Measurements from ENCODE around the gene CAPN5. TPM values are rescaled to one million over a fixed set of nuclear protein-coding genes. Genes with fewer than 3 reads are reported as not detected.

Gene CAPN5
- total RNA-seq, 1 donor from 2014 or later, result 15.0 TPM

DNA sequence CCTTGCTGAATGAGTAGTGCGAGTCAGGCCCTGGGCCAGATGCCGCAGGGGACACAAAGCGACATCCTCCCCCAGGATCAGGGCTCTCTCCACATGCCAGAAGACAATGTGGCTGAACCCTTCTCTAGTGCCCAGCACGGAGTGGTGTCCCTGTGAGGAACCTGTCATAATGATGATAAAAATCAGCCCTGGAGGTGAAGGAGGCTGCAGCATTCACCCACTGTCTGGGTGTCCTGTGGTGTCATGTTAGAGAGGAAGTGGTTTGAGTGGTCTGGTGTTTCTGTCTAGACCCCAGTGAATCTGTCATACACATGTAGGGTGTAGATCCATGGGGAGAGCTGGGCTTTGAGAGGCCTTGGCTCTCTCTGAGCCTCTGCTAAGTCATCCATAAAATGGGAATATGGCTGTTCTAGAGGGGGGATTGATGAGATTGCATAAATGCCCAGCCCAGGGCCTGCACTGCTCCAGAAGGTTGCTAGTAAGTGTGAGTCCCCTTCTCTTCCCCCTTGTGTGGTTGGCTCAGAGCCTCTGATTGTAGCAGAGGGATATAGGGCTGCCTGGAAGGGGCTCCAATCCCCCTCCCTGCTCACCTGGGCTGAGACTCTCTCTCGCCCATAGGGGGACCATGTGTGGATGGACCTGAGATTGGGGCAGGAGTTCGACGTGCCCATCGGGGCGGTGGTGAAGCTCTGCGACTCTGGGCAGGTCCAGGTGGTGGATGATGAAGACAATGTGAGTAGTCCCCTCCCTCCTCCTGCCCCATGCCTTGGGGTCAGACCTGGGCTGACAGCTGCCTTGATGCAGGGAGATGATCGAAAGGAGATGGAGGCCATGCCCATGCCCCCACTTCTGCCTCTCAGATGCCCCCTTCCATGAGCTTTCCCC lies 75.6 kb downstream of the CAPN5 start:
- Histone ChIP-seq H3K4me1 (peaks cover 21% of the 10 kb centered on the region), H3K27me3 (no peaks in the 10 kb centered on the region), H3K9me3 (no peaks in the 10 kb centered on the region), H3K27ac (no peak overlapping the region), H3K36me3 (no peaks in the 10 kb centered on the region), H3K4me3 (no peak overlapping the region)
- TF ChIP-seq POLR2AphosphoS5 (IDR thresholded peaks at IDR 0.05; ENCODE audit: insufficient read depth in 1 of 2, low read depth in 1 of 2), result no peak
- TF ChIP-seq POLR2A (IDR thresholded peaks at IDR 0.05), result no peak
- TF ChIP-seq, protein P1, sequence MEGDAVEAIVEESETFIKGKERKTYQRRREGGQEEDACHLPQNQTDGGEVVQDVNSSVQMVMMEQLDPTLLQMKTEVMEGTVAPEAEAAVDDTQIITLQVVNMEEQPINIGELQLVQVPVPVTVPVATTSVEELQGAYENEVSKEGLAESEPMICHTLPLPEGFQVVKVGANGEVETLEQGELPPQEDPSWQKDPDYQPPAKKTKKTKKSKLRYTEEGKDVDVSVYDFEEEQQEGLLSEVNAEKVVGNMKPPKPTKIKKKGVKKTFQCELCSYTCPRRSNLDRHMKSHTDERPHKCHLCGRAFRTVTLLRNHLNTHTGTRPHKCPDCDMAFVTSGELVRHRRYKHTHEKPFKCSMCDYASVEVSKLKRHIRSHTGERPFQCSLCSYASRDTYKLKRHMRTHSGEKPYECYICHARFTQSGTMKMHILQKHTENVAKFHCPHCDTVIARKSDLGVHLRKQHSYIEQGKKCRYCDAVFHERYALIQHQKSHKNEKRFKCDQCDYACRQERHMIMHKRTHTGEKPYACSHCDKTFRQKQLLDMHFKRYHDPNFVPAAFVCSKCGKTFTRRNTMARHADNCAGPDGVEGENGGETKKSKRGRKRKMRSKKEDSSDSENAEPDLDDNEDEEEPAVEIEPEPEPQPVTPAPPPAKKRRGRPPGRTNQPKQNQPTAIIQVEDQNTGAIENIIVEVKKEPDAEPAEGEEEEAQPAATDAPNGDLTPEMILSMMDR (IDR thresholded peaks at IDR 0.05), result no peak
- no peak for DNase-seq (ENCODE audit: extremely low spot score in 2 of 2)
- intact Hi-C loops (cut with DNase I), result no loop called here

DNA sequence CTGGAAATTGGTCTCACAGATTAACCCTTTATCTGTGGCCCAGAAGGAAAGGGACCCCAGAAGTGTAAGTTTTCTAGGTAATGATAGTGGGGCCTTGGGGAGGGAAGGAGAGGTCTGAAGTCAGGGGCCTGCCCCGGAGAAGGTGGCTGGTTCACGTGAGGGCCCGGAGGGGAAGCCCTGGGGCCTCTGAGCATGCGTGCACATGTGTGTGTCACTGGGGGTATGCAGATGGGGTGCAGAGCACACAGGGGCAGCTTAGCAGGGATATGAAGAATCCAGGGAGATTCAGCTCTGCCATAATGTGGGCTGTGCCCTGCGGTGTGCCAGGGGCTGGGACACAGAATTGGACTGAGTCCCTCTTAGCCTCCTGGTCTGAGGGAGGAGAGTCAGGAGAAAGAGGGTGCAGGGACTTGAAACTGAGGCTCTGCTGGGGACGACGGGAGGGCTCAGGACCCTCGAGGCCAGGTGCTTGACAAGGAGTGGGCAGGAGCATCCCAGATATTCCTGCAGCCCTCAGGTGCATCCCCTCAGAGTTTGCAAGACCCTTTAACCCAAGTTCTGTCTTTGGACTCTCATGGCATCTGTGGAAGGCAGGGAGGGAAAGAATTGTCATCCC lies 76.7 kb downstream of the CAPN5 start:
- no peaks in the 10 kb centered on the region for H3K27me3 ChIP-seq
- intact Hi-C loops (cut with DNase I), result no loop called here
- DNase-seq (ENCODE audit: extremely low spot score in 2 of 2), result no peak
- TF ChIP-seq, protein P1 (IDR thresholded peaks at IDR 0.05), result no peak
- TF ChIP-seq POLR2AphosphoS5 (IDR thresholded peaks at IDR 0.05; ENCODE audit: insufficient read depth in 1 of 2, low read depth in 1 of 2) (no peak), POLR2A (IDR thresholded peaks at IDR 0.05) (no peak)
- H3K4me1 ChIP-seq, result peaks cover 16% of the 10 kb centered on the region
- H3K27ac ChIP-seq, result no peak overlapping the region
- H3K36me3 ChIP-seq, result no peaks in the 10 kb centered on the region
- H3K4me3 ChIP-seq, result no peak overlapping the region
- H3K9me3 ChIP-seq, result no peaks in the 10 kb centered on the region

DNA sequence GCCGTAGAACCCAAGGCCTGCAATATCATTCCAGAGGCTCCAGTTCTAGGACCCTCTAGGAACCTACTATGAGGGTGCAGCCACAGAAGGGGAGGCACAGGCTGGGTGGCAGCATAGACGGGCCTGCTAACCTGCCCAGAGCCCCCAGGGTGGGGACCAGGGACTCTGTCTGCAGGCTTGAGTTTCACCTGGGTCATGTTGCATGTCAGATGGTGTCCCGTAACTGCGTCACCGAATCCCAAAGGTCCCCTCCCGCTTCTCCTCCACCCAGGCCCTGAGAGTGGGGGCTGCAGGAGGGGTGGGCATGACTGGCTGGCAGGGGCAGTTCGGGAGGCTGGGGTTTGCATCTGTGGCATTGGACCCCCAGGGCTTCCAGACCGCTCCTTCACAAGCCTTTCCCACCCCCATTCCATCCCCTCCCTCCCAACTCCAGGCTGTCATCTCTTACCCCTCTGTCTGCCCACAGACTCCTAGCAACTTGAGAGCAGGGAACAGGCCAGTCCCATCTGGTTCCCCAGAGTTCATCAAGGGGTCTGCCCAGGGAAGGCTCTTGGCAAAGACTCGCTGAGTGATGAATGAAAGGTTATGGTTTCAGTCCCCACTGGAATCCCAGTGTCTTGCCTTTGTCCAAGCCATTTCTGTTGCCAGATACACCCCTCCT lies 77.6 kb downstream of the CAPN5 start:
- Histone ChIP-seq H3K4me1 (peaks cover 16% of the 10 kb centered on the region), H3K9me3 (no peaks in the 10 kb centered on the region), H3K27ac (no peak overlapping the region), H3K4me3 (no peak overlapping the region), H3K27me3 (no peaks in the 10 kb centered on the region), H3K36me3 (no peaks in the 10 kb centered on the region)
- DNase-seq (ENCODE audit: extremely low spot score in 2 of 2), result no peak
- intact Hi-C loops (cut with DNase I), result no loop called here
- TF ChIP-seq, protein P1 (IDR thresholded peaks at IDR 0.05), result no peak
- TF ChIP-seq POLR2A (IDR thresholded peaks at IDR 0.05), result no peak
- TF ChIP-seq POLR2AphosphoS5 (IDR thresholded peaks at IDR 0.05; ENCODE audit: insufficient read depth in 1 of 2, low read depth in 1 of 2), result no peak

GRCh38 chr11:77144857-77145428 lies 78.2 kb downstream of the CAPN5 start:
- Histone ChIP-seq H3K27ac (no peak overlapping the region), H3K36me3 (no peaks in the 10 kb centered on the region), H3K9me3 (no peaks in the 10 kb centered on the region), H3K4me1 (peaks cover 10% of the 10 kb centered on the region), H3K27me3 (no peaks in the 10 kb centered on the region), H3K4me3 (no peak overlapping the region)
- intact Hi-C loops (cut with DNase I), result no loop called here
- no peak for TF ChIP-seq POLR2A (IDR thresholded peaks at IDR 0.05)
- TF ChIP-seq, protein P1 (IDR thresholded peaks at IDR 0.05), result no peak
- no peak for TF ChIP-seq POLR2AphosphoS5 (IDR thresholded peaks at IDR 0.05; ENCODE audit: insufficient read depth in 1 of 2, low read depth in 1 of 2)
- DNase-seq (ENCODE audit: extremely low spot score in 2 of 2), result no peak
